A549 (cell line): Measurements from ENCODE around the gene TRPM5. TPM values are rescaled to one million over a fixed set of nuclear protein-coding genes. Genes with fewer than 3 reads are reported as not detected.

Experiments
- ATAC-seq, 2 experiments: fragments of 200-7000 bp in 1 of 2; fragments of >200 bp in 1 of 2; cut with Nextera tagmentation in 1 of 2; cut with Tn5 transposase in 1 of 2; 3 replicates each; pipeline versions ENCODE4 v1.8.0 to v1.9.1; 2018 to 2020; ENCODE audit warnings: mild to moderate bottlenecking in 1 of 2, moderate library complexity in 1 of 2
- CTCF ChIA-PET: fragments of 300-600 bp; sonication (Branson Sonifier 250); formaldehyde crosslinking; extraction: SDS; loops from one replicate; lab custom pipeline; 2021; ENCODE audit warnings: antibody characterized with exemption, inconsistent platforms; lab: Yijun Ruan, JAX
- POLR2A ChIA-PET: fragments of 350-600 bp; formaldehyde crosslinking; extraction: SDS; loops from one replicate; lab custom pipeline; 2021; ENCODE audit warnings: antibody characterized with exemption, inconsistent platforms; lab: Yijun Ruan, JAX
- DNase-seq, 2 experiments: peaks; one replicate each; pipeline versions ENCODE4 v3.0.0 to v3.0.0-alpha.2; 2011 to 2016; ENCODE audit warnings: low read depth in 1 of 2, low spot score in 1 of 2
- FAIRE-seq: peaks from 2 replicates; lab custom pipeline; 2011; peaks lifted over from hg19 to GRCh38; lab: Jason Lieb, UNC
- H3K27ac ChIP-seq, 2 experiments: fragments of >200 bp; sonication (Bioruptor Twin); formaldehyde crosslinking; 3 replicates each; pipeline ENCODE4 v1.5.1; 2016 to 2017
- H3K4me1 ChIP-seq: fragments of >200 bp; sonication (Bioruptor Twin); formaldehyde crosslinking; 3 replicates; pipeline ENCODE4 v1.6.1; 2016
- H3K4me2 ChIP-seq: fragments of >200 bp; sonication (Bioruptor Twin); formaldehyde crosslinking; 3 replicates; pipeline ENCODE4 v1.6.1; 2016
- H3K4me3 ChIP-seq: fragments of >200 bp; sonication (Bioruptor Twin); formaldehyde crosslinking; 3 replicates; pipeline ENCODE4 v1.5.1; 2016
- H3K9me3 ChIP-seq: fragments of >200 bp; sonication (Bioruptor Twin); formaldehyde crosslinking; 3 replicates; pipeline ENCODE4 v1.6.1; 2016
- BCL3 ChIP-seq: fragments of >200 bp; sonication (Bioruptor Twin); formaldehyde crosslinking; IDR thresholded peaks from 3 replicates; pipeline ENCODE4 v1.6.1; 2016
- BHLHE40 ChIP-seq: IDR thresholded peaks from 2 replicates; pipeline ENCODE4 v1.6.1; 2012; ENCODE audit warnings: low read depth, low read length, inconsistent platforms
- CEBPB ChIP-seq, 2 experiments: fragments of >200 bp in 1 of 2; sonication (Bioruptor Twin) in 1 of 2; formaldehyde crosslinking in 1 of 2; IDR thresholded peaks; 2 replicates each; pipeline ENCODE4 v1.6.1; 2012 to 2016
- CHD2 ChIP-seq: fragments of 150-350 bp; IDR thresholded peaks from 2 replicates; pipeline ENCODE4 v1.6.1; 2014; ENCODE audit warnings: low read length; ENCODE audit not compliant: partially characterized antibody
- CHD4 ChIP-seq: fragments of 200-600 bp; sonication (generic); IDR thresholded peaks from 2 replicates; pipeline ENCODE4 v1.6.1; 2016; ENCODE audit warnings: antibody characterized with exemption, mild to moderate bottlenecking, borderline replicate concordance
- E2F6 ChIP-seq: IDR thresholded peaks from 2 replicates; pipeline ENCODE4 v1.6.1; 2012; ENCODE audit warnings: low read depth, borderline replicate concordance
- EHMT2 ChIP-seq: fragments of 200-600 bp; sonication (generic); IDR thresholded peaks from 2 replicates; pipeline ENCODE4 v1.6.1; 2016; ENCODE audit warnings: antibody characterized with exemption, low read depth, mild to moderate bottlenecking, moderate library complexity
- ESRRA ChIP-seq: fragments of 150-350 bp; IDR thresholded peaks from 2 replicates; pipeline ENCODE4 v1.6.1; 2014; ENCODE audit warnings: mild to moderate bottlenecking, low read length, borderline replicate concordance
- FOSB ChIP-seq: fragments of 250-450 bp; sonication (Bioruptor Pico); IDR thresholded peaks from 2 replicates; pipeline ENCODE4 v1.5.0; 2020; ENCODE audit warnings: mild to moderate bottlenecking, moderate library complexity
- FOSL2 ChIP-seq, 2 experiments: fragments of 450-650 bp in 1 of 2; fragments of >200 bp in 1 of 2; sonication (Bioruptor Twin) in 1 of 2; formaldehyde crosslinking; IDR thresholded peaks; 2 replicates each; pipeline versions ENCODE4 v1.5.0 to v1.6.1; 2016 to 2020; ENCODE audit warnings: mild to moderate bottlenecking in 1 of 2, moderate library complexity in 1 of 2
- FOXS1 ChIP-seq: fragments of 250-450 bp; sonication (Bioruptor Pico); IDR thresholded peaks from 2 replicates; pipeline ENCODE4 v1.5.0; 2020; ENCODE audit warnings: mild to moderate bottlenecking, moderate library complexity
- GATA3 ChIP-seq: IDR thresholded peaks from 2 replicates; pipeline ENCODE4 v1.6.1; 2012; ENCODE audit warnings: borderline replicate concordance
- HES2 ChIP-seq: fragments of >200 bp; sonication (Bioruptor Twin); formaldehyde crosslinking; IDR thresholded peaks from 2 replicates; pipeline ENCODE4 v1.6.1; 2016
- HEYL ChIP-seq: fragments of 250-450 bp; sonication (Bioruptor Pico); IDR thresholded peaks from 2 replicates; pipeline ENCODE4 v1.8.0; 2021; ENCODE audit warnings: mild to moderate bottlenecking, moderate library complexity
- HMGXB4 ChIP-seq: fragments of 250-450 bp; sonication (Bioruptor Pico); IDR thresholded peaks from 2 replicates; pipeline ENCODE4 v1.5.0; 2021; ENCODE audit warnings: mild to moderate bottlenecking, moderate library complexity, borderline replicate concordance
- HOXA7 ChIP-seq: fragments of 250-450 bp; sonication (Bioruptor Pico); IDR thresholded peaks from 2 replicates; pipeline ENCODE4 v1.5.0; 2020; ENCODE audit warnings: mild to moderate bottlenecking, moderate library complexity
- JUN ChIP-seq, 2 experiments: fragments of >200 bp; sonication (Bioruptor Twin); formaldehyde crosslinking; IDR thresholded peaks; 2 replicates in 1 of 2; 3 replicates in 1 of 2; pipeline ENCODE4 v1.6.1; 2016 to 2017
- MAFK ChIP-seq: fragments of 450-650 bp; IDR thresholded peaks from 2 replicates; pipeline ENCODE4 v1.6.1; 2014; ENCODE audit not compliant: partially characterized antibody
- MYC ChIP-seq: IDR thresholded peaks from 2 replicates; pipeline ENCODE4 v1.6.1; 2012; ENCODE audit warnings: mild to moderate bottlenecking, inconsistent platforms, low read length, improper control_type of control experiment, borderline replicate concordance
- NR3C1 ChIP-seq: fragments of >200 bp; sonication (Bioruptor Twin); formaldehyde crosslinking; IDR thresholded peaks from 3 replicates; pipeline ENCODE4 v1.6.1; 2017
- PBX3 ChIP-seq: IDR thresholded peaks from 2 replicates; pipeline ENCODE4 v1.6.1; 2012
- POLR2AphosphoS2 ChIP-seq: conservative IDR thresholded peaks from 2 replicates; pipeline ENCODE4 v1.6.1; 2012; ENCODE audit warnings: low read length, improper control_type of control experiment, inconsistent platforms
- RCOR1 ChIP-seq: fragments of 150-350 bp; IDR thresholded peaks from 2 replicates; pipeline ENCODE4 v1.6.1; 2014; ENCODE audit warnings: antibody characterized with exemption, low read length, low read depth
- RNF2 ChIP-seq: fragments of 200-600 bp; sonication (generic); IDR thresholded peaks from 2 replicates; pipeline ENCODE4 v1.6.1; 2016; ENCODE audit warnings: low read depth, mild to moderate bottlenecking, antibody characterized with exemption, moderate library complexity, borderline replicate concordance
- ZC3H11A ChIP-seq: fragments of 450-650 bp; IDR thresholded peaks from 2 replicates; pipeline ENCODE4 v1.6.1; 2014; ENCODE audit warnings: antibody characterized with exemption, mild to moderate bottlenecking
- ZFP36 ChIP-seq: fragments of 450-650 bp; IDR thresholded peaks from 2 replicates; pipeline ENCODE4 v1.6.1; 2014; ENCODE audit warnings: borderline replicate concordance; ENCODE audit not compliant: partially characterized antibody
- WGBS: methylation state at CpG from one replicate; pipeline ENCODE4 v1.1.6; 2017; ENCODE audit errors: missing lambda C conversion rate; 5-methylcytosine and 5-hydroxymethylcytosine counted together
- polyA plus RNA-seq, 4 experiments: library from polyadenylated mRNA; depleted of rRNA in 3 of 4; stranded (reverse); fragments of >200 nt; fragmentation: RNase III in 1 of 4; extraction: RNeasy Plus Mini Kit Qiagen cat#74134 plus additional on column Dnase treatment in 1 of 4; gene quantifications; 2 replicates in 3 of 4; 3 replicates in 1 of 4; pipeline ENCODE4 v1.2.3, GENCODE V29; 2011 to 2017

Gene TRPM5
- polyA plus RNA-seq, 2 of the 4 experiments (the other 2 are of a cell fraction) = not detected

- Histone ChIP-seq H3K4me2 (no peak overlapping the region), H3K9me3 (no peaks in the 10 kb centered on the region)
- 76% methylated on average over 15 of the region's 26 CpGs for WGBS
- no peak for FAIRE-seq
- TF ChIP-seq CEBPB (IDR thresholded peaks at IDR 0.05) = no peak
- no peak for TF ChIP-seq E2F6
- TF ChIP-seq FOXS1 (CRISPR knock-in tag) = no peak
- no peak for TF ChIP-seq HES2
- TF ChIP-seq ZC3H11A = no peak
- TF ChIP-seq CHD4 = no peak
- TF ChIP-seq, all 56 proteins: peak for 0
- Histone ChIP-seq H3K4me3 (no peak overlapping the region), H3K27ac (no peak overlapping the region), H3K4me1 (no peaks in the 10 kb centered on the region)
- ChIA-PET CTCF (interaction anchor here (1.0 to 5.3 kb wide), 3 partner anchors 10 to 68 kb away, joined by 3 to 31 read pairs (median 4); no protein-coding TSS in a partner anchor), POLR2A (no interaction called here)
- ATAC-seq (no peak), DNase-seq (no peak)
Observed at GRCh38 chr11:2463766-2464277, 19.5 kb upstream of the TRPM5 start.

- H3K4me3 ChIP-seq = no peak overlapping the region
- CTCF ChIA-PET = interaction anchor here (1.0 to 5.3 kb wide), 3 partner anchors 9 to 69 kb away, joined by 3 to 31 read pairs (median 3); no protein-coding TSS in a partner anchor
- WGBS = 38% methylated on average over 5 of the region's 24 CpGs
- no peak for TF ChIP-seq FOSB (CRISPR knock-in tag)
- no peak for TF ChIP-seq FOSL2 (IDR thresholded peaks at IDR 0.05)
- TF ChIP-seq FOSL2 (CRISPR knock-in tag; IDR thresholded peaks at IDR 0.05) = no peak
- TF ChIP-seq CHD2 = no peak
- TF ChIP-seq ZC3H11A = no peak
- no peak for TF ChIP-seq POLR2AphosphoS2
- no peak for TF ChIP-seq HMGXB4 (CRISPR knock-in tag)
- TF ChIP-seq NR3C1 = no peak
- TF ChIP-seq HEYL (CRISPR knock-in tag) = no peak
- no peak for TF ChIP-seq BHLHE40
- TF ChIP-seq MAFK = no peak
- no peak for TF ChIP-seq GATA3
- TF ChIP-seq HOXA7 (CRISPR knock-in tag) = no peak
- TF ChIP-seq, all 56 proteins: peak for 0
- H3K27ac ChIP-seq = no peak overlapping the region
- no peak for DNase-seq
- no peaks in the 10 kb centered on the region for H3K4me1 ChIP-seq
- ATAC-seq = no peak
- no peaks in the 10 kb centered on the region for H3K9me3 ChIP-seq
- no peak overlapping the region for H3K4me2 ChIP-seq
- FAIRE-seq = no peak
- POLR2A ChIA-PET = no interaction called here
Observed at GRCh38 chr11:2462986-2463765, 18.9 kb upstream of the TRPM5 start.

- 79% methylated on average over 5 of the region's 8 CpGs for WGBS
- no peaks in the 10 kb centered on the region for H3K9me3 ChIP-seq
- TF ChIP-seq JUN (IDR thresholded peaks at IDR 0.05) (no peak), RCOR1 (no peak), GATA3 (no peak), MYC (no peak), FOSB (CRISPR knock-in tag) (no peak), ZC3H11A (no peak), HES2 (no peak), ZFP36 (no peak), BCL3 (no peak), RNF2 (no peak), EHMT2 (no peak), PBX3 (no peak), ESRRA (no peak)
- TF ChIP-seq, all 56 proteins: peak for 0
- H3K4me1 ChIP-seq = no peaks in the 10 kb centered on the region
- no peak overlapping the region for H3K4me3 ChIP-seq
- no peak overlapping the region for H3K4me2 ChIP-seq
- DNase-seq = no peak
- no peak for FAIRE-seq
- POLR2A ChIA-PET = no interaction called here
- H3K27ac ChIP-seq = no peak overlapping the region
- no peak for ATAC-seq
- CTCF ChIA-PET = interaction anchor here (1.1 to 5.3 kb wide), 3 partner anchors 42 to 193 kb away, joined by 3 to 31 read pairs (median 4); no protein-coding TSS in a partner anchor
Observed at GRCh38 chr11:2462543-2462985, 18.2 kb upstream of the TRPM5 start.
